ENCODE data around the gene XRN2. TPM values are rescaled to one million over a fixed set of nuclear protein-coding genes. Genes with fewer than 3 reads are reported as not detected.

XRN2 gene
- total and polyA plus RNA-seq, 12 donors = 9.5 to 39.8 (median 31.7) TPM

GRCh38 chr20:21322921-21323331 lies 19.8 kb downstream of the XRN2 start:
- Histone ChIP-seq H3K36me3 (peaks cover 0 to under 1% (median 0%) of the 10 kb centered on the region in 9 donors), H3K9me3 (peaks cover 0 to 33% (median 9%) of the 10 kb centered on the region in 11 donors), H3K4me3 (no peak overlapping the region), H3K27ac (peak overlapping the region in 1 of 10 donors; percentile 73), H3K27me3 (no peaks in the 10 kb centered on the region), H3K4me1 (peaks cover 0 to 68% (median 56%) of the 10 kb centered on the region in 9 donors)
- ATAC-seq (no peak), DNase-seq (no peak)
- TF ChIP-seq CTCF (IDR thresholded peaks at IDR 0.05) = no peak
- 97 to 100% methylated on average over 3 of the region's 3 CpGs for WGBS, 2 donors
- intact Hi-C loops (cut with DNase I) = no loop called here

- peak in 7 of 8 donors; percentile 58 to 84 (median 68) for ATAC-seq
- Histone ChIP-seq H3K36me3 (peaks cover 0 to 8% (median 0%) of the 10 kb centered on the region in 9 donors), H3K4me3 (no peak overlapping the region), H3K27ac (peak overlapping the region in 1 of 10 donors; percentile 73), H3K27me3 (no peaks in the 10 kb centered on the region), H3K4me1 (peaks cover 0 to 63% (median 51%) of the 10 kb centered on the region in 9 donors), H3K9me3 (peaks cover 0 to 33% (median 9%) of the 10 kb centered on the region in 11 donors)
- WGBS, 2 donors = 49 to 57% methylated on average over 3 of the region's 3 CpGs
- TF ChIP-seq CTCF (IDR thresholded peaks at IDR 0.05) = no peak
- intact Hi-C loops (cut with DNase I) = no loop called here
- DNase-seq = no peak
These were observed 20.5 kb downstream of the XRN2 start for GRCh38 chr20:21323640-21324039.

DNA sequence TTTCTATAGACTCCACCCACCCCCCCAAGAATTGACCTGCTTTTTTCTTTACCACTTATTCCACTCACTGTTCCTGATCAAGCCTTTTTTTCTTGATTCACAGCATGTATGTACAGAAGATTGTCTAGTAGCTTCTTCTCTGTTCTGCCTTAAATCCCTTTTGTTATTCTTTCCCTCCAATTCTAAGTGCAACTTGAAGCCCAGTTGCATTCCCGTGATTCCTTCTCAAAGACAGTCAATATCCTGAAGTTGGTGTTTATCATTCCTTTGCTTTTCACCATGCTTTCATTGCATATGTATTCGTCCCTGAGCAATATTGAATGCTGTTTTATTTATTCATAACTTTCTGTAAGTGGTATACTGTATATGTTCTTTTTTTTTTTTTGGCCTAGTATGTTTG lies 21.0 kb downstream of the XRN2 start:
- Histone ChIP-seq H3K27me3 (no peaks in the 10 kb centered on the region), H3K27ac (peak overlapping the region in 1 of 10 donors; percentile 73), H3K4me1 (peaks cover 0 to 58% (median 47%) of the 10 kb centered on the region in 9 donors), H3K9me3 (peaks cover 0 to 33% (median 9%) of the 10 kb centered on the region in 11 donors), H3K36me3 (peaks cover 0 to 11% (median 0%) of the 10 kb centered on the region in 9 donors), H3K4me3 (no peak overlapping the region)
- WGBS, 2 donors = 84% methylated on average over 2 of the region's 2 CpGs
- DNase-seq (no peak), ATAC-seq (no peak)
- intact Hi-C loops (cut with DNase I) = no loop called here
- TF ChIP-seq CTCF (IDR thresholded peaks at IDR 0.05) = no peak

- DNase-seq (no peak), ATAC-seq (peak in 6 of 8 donors; percentile 18 to 68 (median 40))
- TF ChIP-seq CTCF (IDR thresholded peaks at IDR 0.05) = no peak
- Histone ChIP-seq H3K4me1 (peaks cover 0 to 57% (median 45%) of the 10 kb centered on the region in 9 donors), H3K9me3 (peaks cover 0 to 22% (median 6%) of the 10 kb centered on the region in 11 donors), H3K36me3 (peaks cover 0 to 20% (median 0%) of the 10 kb centered on the region in 9 donors), H3K27ac (peak overlapping the region in 3 of 10 donors; percentile 13 to 73 (median 28)), H3K4me3 (no peak overlapping the region), H3K27me3 (no peaks in the 10 kb centered on the region)
- intact Hi-C loops (cut with DNase I) = no loop called here
- 44 to 64% methylated on average over 1 of the region's 1 CpG for WGBS, 2 donors
These were observed 22.2 kb downstream of the XRN2 start for GRCh38 chr20:21325296-21325695.

All from heart right ventricle (tissue), 16 donors.